ENCODE results near the gene ESPNL.

- TF ChIP-seq L3MBTL2 (IDR thresholded peaks at IDR 0.05) (no peak), ZBTB7A (IDR thresholded peaks at IDR 0.05; ENCODE audit: borderline replicate concordance, control insufficient read depth, low read depth, low read length) (no peak), POLR2AphosphoS5 (IDR thresholded peaks at IDR 0.05; ENCODE audit: control insufficient read depth, insufficient read depth, low read depth, low read length) (no peak), MYC (IDR thresholded peaks at IDR 0.05; ENCODE audit: low read depth, low read length) (no peak), MYC (CRISPR knock-in tag; IDR thresholded peaks at IDR 0.05; ENCODE audit: borderline replicate concordance, low read depth) (no peak), TAF15 (IDR thresholded peaks at IDR 0.05; ENCODE audit: low read depth, low read length) (no peak), CTCF (IDR thresholded peaks at IDR 0.05 in 2 of 3, conservative IDR thresholded peaks at IDR 0.05 in 1 of 3; ENCODE audit: insufficient read depth in 2 of 3, low read depth in 1 of 3, low read length in 3 of 3) (no peak)
Measured at GRCh38 chr2:238101891-238102841, 2.0 kb downstream of the ESPNL start.
